ENCODE results near the gene CHRNG. TPM values are rescaled to one million over a fixed set of nuclear protein-coding genes. Genes with fewer than 3 reads are reported as not detected.

Gene CHRNG
- polyA plus RNA-seq, 1 donor from 2014 or later: not detected

DNA sequence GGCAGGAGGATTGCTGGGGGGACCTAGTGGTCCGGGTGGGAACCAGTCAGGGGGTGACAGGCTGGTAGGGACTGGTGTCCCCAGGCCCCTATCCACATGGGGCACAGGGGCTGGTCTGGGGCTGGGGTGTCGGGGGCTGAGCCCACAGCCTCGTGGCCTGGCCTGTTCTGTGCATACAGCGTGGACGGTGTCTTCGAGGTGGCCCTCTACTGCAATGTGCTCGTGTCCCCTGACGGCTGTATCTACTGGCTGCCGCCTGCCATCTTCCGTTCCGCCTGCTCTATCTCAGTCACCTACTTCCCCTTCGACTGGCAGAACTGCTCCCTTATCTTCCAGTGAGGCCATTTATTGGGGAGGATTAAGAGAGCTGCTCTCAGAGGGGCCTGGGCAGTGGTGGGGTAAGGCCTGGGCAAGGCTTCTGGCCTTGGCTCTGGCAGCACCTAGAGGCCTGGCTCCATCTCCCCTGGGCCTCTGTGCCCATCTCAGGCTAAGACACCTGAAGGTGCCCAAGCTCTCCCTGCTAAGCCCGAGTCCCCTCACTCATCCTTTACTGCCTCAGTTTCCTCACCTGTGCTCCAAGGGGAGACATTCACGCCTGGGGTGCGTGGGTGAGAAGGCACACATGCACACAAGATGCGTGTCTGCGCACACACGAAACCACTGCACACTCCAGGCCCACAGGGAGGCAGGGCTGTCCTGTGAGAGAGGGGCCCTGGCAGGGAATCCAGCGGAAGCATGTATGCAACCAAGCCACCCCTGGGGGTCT, 1.9 kb downstream of the CHRNG start:
- Histone ChIP-seq H3K79me2 (replicated peaks; ENCODE audit: insufficient read depth, low read length) (peaks cover 4% of the 10 kb centered on the region), H2AFZ (ENCODE audit: low read depth, low read length) (no peak overlapping the region), H3F3A (ENCODE audit: insufficient read depth, low read length, poor library complexity, severe bottlenecking) (no peaks in the 10 kb centered on the region), H4K20me1 (ENCODE audit: insufficient read depth) (no peaks in the 10 kb centered on the region), H3K4me2 (ENCODE audit: low read length) (no peak overlapping the region), H3K9ac (ENCODE audit: low read length) (no peak overlapping the region), H3K27me3 (ENCODE audit: insufficient read depth, low read depth, low read length) (no peaks in the 10 kb centered on the region), H3K4me3 (ENCODE audit: low read length) (no peak overlapping the region), H3K27ac (ENCODE audit: low read length) (no peak overlapping the region), H3K9me3 (ENCODE audit: low read length) (no peaks in the 10 kb centered on the region), H3K9me2 (ENCODE audit: insufficient read depth, low read length) (no peaks in the 10 kb centered on the region), H3K36me3 (ENCODE audit: insufficient read depth, low read length) (peaks cover 7% of the 10 kb centered on the region)
- TF ChIP-seq SMC3 (conservative IDR thresholded peaks at IDR 0.05; ENCODE audit: poor library complexity) (no peak), RAD21 (conservative IDR thresholded peaks at IDR 0.05) (no peak), POLR2AphosphoS5 (IDR thresholded peaks at IDR 0.05) (no peak), EZH2 (IDR thresholded peaks at IDR 0.05; ENCODE audit: borderline replicate concordance, insufficient read depth, low read length, poor library complexity, severe bottlenecking) (no peak), TAF1 (IDR thresholded peaks at IDR 0.05; ENCODE audit: low read depth) (no peak), EP300 (conservative IDR thresholded peaks at IDR 0.05; ENCODE audit: poor library complexity, severe bottlenecking) (no peak), MXI1 (conservative IDR thresholded peaks at IDR 0.05; ENCODE audit: poor library complexity, severe bottlenecking) (no peak)
- TF ChIP-seq, protein P1, sequence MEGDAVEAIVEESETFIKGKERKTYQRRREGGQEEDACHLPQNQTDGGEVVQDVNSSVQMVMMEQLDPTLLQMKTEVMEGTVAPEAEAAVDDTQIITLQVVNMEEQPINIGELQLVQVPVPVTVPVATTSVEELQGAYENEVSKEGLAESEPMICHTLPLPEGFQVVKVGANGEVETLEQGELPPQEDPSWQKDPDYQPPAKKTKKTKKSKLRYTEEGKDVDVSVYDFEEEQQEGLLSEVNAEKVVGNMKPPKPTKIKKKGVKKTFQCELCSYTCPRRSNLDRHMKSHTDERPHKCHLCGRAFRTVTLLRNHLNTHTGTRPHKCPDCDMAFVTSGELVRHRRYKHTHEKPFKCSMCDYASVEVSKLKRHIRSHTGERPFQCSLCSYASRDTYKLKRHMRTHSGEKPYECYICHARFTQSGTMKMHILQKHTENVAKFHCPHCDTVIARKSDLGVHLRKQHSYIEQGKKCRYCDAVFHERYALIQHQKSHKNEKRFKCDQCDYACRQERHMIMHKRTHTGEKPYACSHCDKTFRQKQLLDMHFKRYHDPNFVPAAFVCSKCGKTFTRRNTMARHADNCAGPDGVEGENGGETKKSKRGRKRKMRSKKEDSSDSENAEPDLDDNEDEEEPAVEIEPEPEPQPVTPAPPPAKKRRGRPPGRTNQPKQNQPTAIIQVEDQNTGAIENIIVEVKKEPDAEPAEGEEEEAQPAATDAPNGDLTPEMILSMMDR (IDR thresholded peaks at IDR 0.05; ENCODE audit: poor library complexity, severe bottlenecking): no peak
- TF ChIP-seq, protein P2, sequence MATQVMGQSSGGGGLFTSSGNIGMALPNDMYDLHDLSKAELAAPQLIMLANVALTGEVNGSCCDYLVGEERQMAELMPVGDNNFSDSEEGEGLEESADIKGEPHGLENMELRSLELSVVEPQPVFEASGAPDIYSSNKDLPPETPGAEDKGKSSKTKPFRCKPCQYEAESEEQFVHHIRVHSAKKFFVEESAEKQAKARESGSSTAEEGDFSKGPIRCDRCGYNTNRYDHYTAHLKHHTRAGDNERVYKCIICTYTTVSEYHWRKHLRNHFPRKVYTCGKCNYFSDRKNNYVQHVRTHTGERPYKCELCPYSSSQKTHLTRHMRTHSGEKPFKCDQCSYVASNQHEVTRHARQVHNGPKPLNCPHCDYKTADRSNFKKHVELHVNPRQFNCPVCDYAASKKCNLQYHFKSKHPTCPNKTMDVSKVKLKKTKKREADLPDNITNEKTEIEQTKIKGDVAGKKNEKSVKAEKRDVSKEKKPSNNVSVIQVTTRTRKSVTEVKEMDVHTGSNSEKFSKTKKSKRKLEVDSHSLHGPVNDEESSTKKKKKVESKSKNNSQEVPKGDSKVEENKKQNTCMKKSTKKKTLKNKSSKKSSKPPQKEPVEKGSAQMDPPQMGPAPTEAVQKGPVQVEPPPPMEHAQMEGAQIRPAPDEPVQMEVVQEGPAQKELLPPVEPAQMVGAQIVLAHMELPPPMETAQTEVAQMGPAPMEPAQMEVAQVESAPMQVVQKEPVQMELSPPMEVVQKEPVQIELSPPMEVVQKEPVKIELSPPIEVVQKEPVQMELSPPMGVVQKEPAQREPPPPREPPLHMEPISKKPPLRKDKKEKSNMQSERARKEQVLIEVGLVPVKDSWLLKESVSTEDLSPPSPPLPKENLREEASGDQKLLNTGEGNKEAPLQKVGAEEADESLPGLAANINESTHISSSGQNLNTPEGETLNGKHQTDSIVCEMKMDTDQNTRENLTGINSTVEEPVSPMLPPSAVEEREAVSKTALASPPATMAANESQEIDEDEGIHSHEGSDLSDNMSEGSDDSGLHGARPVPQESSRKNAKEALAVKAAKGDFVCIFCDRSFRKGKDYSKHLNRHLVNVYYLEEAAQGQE (IDR thresholded peaks at IDR 0.05; ENCODE audit: borderline replicate concordance): no peak

DNA sequence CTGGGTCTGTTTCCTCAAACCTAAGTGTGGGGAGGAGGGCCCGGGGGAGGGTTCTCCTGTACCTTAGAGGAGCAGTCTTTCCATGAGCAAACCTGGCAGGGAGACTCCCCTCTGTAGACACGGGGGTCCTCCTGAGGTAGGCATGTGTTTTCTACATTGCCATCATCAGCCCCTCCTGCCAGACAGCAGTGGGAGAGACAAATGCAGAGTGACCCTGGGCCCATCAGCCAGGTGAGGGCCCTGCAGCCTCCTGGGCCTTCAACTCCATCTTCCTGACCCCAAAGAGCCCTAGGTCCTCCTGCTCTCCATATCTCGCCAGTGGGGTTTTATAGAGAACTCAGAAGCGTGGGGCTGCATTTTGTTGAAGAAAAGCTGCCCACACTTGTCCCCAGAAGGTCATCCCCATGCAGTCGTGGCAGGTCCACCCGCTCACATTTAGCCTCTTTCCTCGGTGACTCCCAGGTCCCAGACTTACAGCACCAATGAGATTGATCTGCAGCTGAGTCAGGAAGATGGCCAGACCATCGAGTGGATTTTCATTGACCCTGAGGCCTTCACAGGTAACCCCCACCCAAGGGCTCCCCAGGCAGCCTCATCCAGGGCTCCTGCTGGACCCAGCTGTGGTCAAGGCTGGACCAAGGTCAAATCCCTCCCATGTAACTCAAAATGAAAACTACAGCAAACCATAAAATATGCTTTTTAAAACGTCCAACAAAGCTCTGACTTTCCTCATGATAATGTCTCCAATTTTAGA, 2.6 kb downstream of the CHRNG start:
- no peak overlapping the region for H2AFZ ChIP-seq (ENCODE audit: low read depth, low read length)
- no peak overlapping the region for H3K4me2 ChIP-seq (ENCODE audit: low read length)
- no peaks in the 10 kb centered on the region for H3F3A ChIP-seq (ENCODE audit: insufficient read depth, low read length, poor library complexity, severe bottlenecking)
- peaks cover 14% of the 10 kb centered on the region for H3K36me3 ChIP-seq (ENCODE audit: insufficient read depth, low read length)
- no peaks in the 10 kb centered on the region for H3K27me3 ChIP-seq (ENCODE audit: insufficient read depth, low read depth, low read length)
- H3K9me2 ChIP-seq (ENCODE audit: insufficient read depth, low read length): no peaks in the 10 kb centered on the region
- peaks cover 7% of the 10 kb centered on the region for H3K79me2 ChIP-seq (replicated peaks; ENCODE audit: insufficient read depth, low read length)
- TF ChIP-seq EP300 (conservative IDR thresholded peaks at IDR 0.05; ENCODE audit: poor library complexity, severe bottlenecking) (no peak), TAF1 (IDR thresholded peaks at IDR 0.05; ENCODE audit: low read depth) (no peak), MXI1 (conservative IDR thresholded peaks at IDR 0.05; ENCODE audit: poor library complexity, severe bottlenecking) (no peak), RAD21 (conservative IDR thresholded peaks at IDR 0.05) (no peak), POLR2AphosphoS5 (IDR thresholded peaks at IDR 0.05) (no peak)
- no peaks in the 10 kb centered on the region for H3K9me3 ChIP-seq (ENCODE audit: low read length)
- H4K20me1 ChIP-seq (ENCODE audit: insufficient read depth): no peaks in the 10 kb centered on the region
- no peak overlapping the region for H3K4me3 ChIP-seq (ENCODE audit: low read length)
- no peak overlapping the region for H3K9ac ChIP-seq (ENCODE audit: low read length)
- H3K27ac ChIP-seq (ENCODE audit: low read length): no peak overlapping the region

Measured in neural cell (in vitro differentiated cells).